Measurements from ENCODE around the gene CMC1.

CMC1 gene

DNA sequence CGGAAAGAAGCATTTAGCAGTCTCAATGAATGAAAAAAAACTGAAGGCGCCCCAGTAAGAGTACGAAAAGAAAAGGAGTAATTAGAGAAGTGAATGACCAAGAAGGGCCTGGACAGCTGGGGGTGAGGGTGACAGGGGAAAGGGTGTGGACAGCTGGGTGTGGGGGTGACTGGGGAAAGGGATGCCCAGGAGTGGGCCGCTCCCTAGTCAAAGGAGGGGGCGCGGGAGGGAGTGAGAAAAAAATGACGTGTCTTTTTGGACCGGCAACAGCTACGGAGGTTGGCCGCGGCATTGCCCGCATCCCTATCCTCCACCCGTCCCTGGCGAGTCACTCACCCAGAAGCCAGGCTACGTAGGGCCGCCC is 106.8 kb downstream of the CMC1 start:
- H3K4me3 ChIP-seq (ENCODE audit: low read depth, low read length): peak overlapping the region; percentile 90
- H3K9ac ChIP-seq (ENCODE audit: low read depth, low read length): peak overlapping the region; percentile 57
- no peaks in the 10 kb centered on the region for H3K9me3 ChIP-seq (ENCODE audit: control insufficient read depth, insufficient read depth, low read length)
- no peaks in the 10 kb centered on the region for H3K4me1 ChIP-seq (ENCODE audit: control insufficient read depth, insufficient read depth, low read length)
- no peaks in the 10 kb centered on the region for H3K36me3 ChIP-seq (ENCODE audit: control insufficient read depth, insufficient read depth, low read length)
- H3K27me3 ChIP-seq (ENCODE audit: control insufficient read depth, insufficient read depth, low read length): no peaks in the 10 kb centered on the region

- H3K9me3 ChIP-seq (ENCODE audit: control insufficient read depth, insufficient read depth, low read length): peaks cover 2% of the 10 kb centered on the region
- peak within 1 kb of the TSS; percentile 57 for H3K9ac ChIP-seq (ENCODE audit: low read depth, low read length)
- no peaks in the 10 kb centered on the region for H3K36me3 ChIP-seq (ENCODE audit: control insufficient read depth, insufficient read depth, low read length)
- H3K4me1 ChIP-seq (ENCODE audit: control insufficient read depth, insufficient read depth, low read length): no peaks in the 10 kb centered on the region
- no peaks in the 10 kb centered on the region for H3K27me3 ChIP-seq (ENCODE audit: control insufficient read depth, insufficient read depth, low read length)
- peak within 1 kb of the TSS; percentile 90 for H3K4me3 ChIP-seq (ENCODE audit: low read depth, low read length)
Observed at GRCh38 chr3:28348629-28349468, 107.4 kb downstream of the CMC1 start, which contains the start of the genes AZI2 and ZCWPW2. AZI2 (minus strand) TSS chr3:28348824; CDS start chr3:28340617, 8,207 bp downstream. ZCWPW2 (plus strand) TSS chr3:28348721; CDS start chr3:28413069, 64,348 bp downstream.

DNA sequence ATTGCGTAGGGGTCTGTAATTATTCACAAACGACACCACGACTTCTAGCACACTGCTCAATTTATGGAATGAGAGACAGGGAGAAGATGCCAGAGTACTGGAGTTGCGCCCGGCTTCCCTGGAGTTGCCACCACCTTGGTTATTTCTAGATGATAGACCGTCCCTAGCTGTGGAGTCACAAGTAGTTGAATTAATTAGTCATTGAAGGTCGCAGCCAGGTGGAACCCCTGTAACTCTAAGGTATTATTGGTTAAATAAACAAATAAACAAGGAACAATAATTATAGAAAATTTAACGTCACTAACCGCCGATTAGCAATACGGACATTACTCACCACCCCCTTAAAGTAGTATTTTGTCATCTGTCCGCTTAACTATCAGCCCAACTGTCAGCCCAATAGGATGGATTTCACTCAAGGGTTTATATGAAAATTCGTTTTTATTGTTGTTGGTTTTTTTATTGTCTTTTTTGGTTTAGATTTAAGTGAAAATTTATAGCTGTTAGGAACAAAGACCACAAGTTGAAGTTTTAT is 108.1 kb downstream of the CMC1 start:
- H3K36me3 ChIP-seq (ENCODE audit: control insufficient read depth, insufficient read depth, low read length): no peaks in the 10 kb centered on the region
- peaks cover 4% of the 10 kb centered on the region for H3K9me3 ChIP-seq (ENCODE audit: control insufficient read depth, insufficient read depth, low read length)
- no peaks in the 10 kb centered on the region for H3K4me1 ChIP-seq (ENCODE audit: control insufficient read depth, insufficient read depth, low read length)
- H3K27me3 ChIP-seq (ENCODE audit: control insufficient read depth, insufficient read depth, low read length): no peaks in the 10 kb centered on the region
- H3K4me3 ChIP-seq (ENCODE audit: low read depth, low read length): peak overlapping the region; percentile 90
- H3K9ac ChIP-seq (ENCODE audit: low read depth, low read length): peak overlapping the region; percentile 57

Measured in iPS-15b (cell line).